Tibial nerve (tissue), 4 donors: ENCODE results near the gene FUCA2. TPM values are rescaled to one million over a fixed set of nuclear protein-coding genes. Genes with fewer than 3 reads are reported as not detected.
"Not testable (repeated sequence)": the region's sequence is repeated elsewhere in the genome, so short reads cannot be mapped to it uniquely, and the experiment has no call there.

ENCODE experiments used
- DNase-seq, 2 donors: peaks; one replicate each; pipeline ENCODE4 v3.0.0-alpha.2; 2019; ENCODE audit warnings: low spot score in 2 of 2
- H3K27ac ChIP-seq, 4 donors: fragments of 200-600 bp; sonication (generic) in 3 of 4; one replicate each; pipeline ENCODE4 v1.5.1; 2017 to 2019; ENCODE audit warnings: mild to moderate bottlenecking in 1 of 4
- H3K27me3 ChIP-seq, 2 donors: fragments of 200-600 bp; sonication (generic) in 1 of 2; one replicate each; pipeline versions ENCODE4 v1.5.1 to v1.6.0; 2017 to 2019
- H3K36me3 ChIP-seq, 3 donors: fragments of 200-600 bp; sonication (generic); one replicate each; pipeline ENCODE4 v1.5.1; 2018 to 2019
- H3K4me1 ChIP-seq, 4 donors: fragments of 200-600 bp; sonication (generic) in 3 of 4; one replicate each; pipeline ENCODE4 v1.5.1; 2017 to 2019
- H3K4me3 ChIP-seq, 4 donors: fragments of 200-600 bp; sonication (generic) in 3 of 4; one replicate each; pipeline ENCODE4 v1.5.1; 2017 to 2019; ENCODE audit warnings: mild to moderate bottlenecking in 1 of 4, moderate library complexity in 1 of 4
- H3K9me3 ChIP-seq, 4 donors: fragments of 200-600 bp; sonication (generic) in 3 of 4; one replicate each; pipeline ENCODE4 v1.5.1; 2017 to 2019
- EP300 ChIP-seq, 2 donors: sonication (generic); formaldehyde crosslinking; IDR thresholded peaks; one replicate each; pipeline ENCODE4 v1.6.1; 2017; ENCODE audit warnings: antibody characterized with exemption in 2 of 2, mild to moderate bottlenecking in 1 of 2
- POLR2A ChIP-seq, 2 donors: fragments of 450-650 bp; IDR thresholded peaks; one replicate each; pipeline ENCODE4 v1.6.1; 2017; ENCODE audit warnings: antibody characterized with exemption in 2 of 2, mild to moderate bottlenecking in 2 of 2, moderate library complexity in 2 of 2
- WGBS, 2 donors: methylation state at CpG; one replicate each; pipeline ENCODE4 v1.1.5; 2018; 5-methylcytosine and 5-hydroxymethylcytosine counted together
- total RNA-seq, 4 donors: library from RNA; depleted of rRNA; stranded (reverse); fragments of >200 nt; gene quantifications; one replicate each; pipeline ENCODE4 v1.1.0, GENCODE V29; 2016
- TF ChIP-seq, protein P1 (sequence below), 5 experiments: fragments of 200-600 bp in 3 of 5; fragments of 450-650 bp in 2 of 5; sonication (generic) in 3 of 5; IDR thresholded peaks; one replicate each; pipeline ENCODE4 v1.5.1; 2016 to 2019; ENCODE audit warnings: antibody characterized with exemption in 5 of 5, mild to moderate bottlenecking in 3 of 5, moderate library complexity in 2 of 5

Gene FUCA2
- total RNA-seq, 4 donors from 2014 or later, result 24.9 to 49.6 (median 33.6) TPM

DNA sequence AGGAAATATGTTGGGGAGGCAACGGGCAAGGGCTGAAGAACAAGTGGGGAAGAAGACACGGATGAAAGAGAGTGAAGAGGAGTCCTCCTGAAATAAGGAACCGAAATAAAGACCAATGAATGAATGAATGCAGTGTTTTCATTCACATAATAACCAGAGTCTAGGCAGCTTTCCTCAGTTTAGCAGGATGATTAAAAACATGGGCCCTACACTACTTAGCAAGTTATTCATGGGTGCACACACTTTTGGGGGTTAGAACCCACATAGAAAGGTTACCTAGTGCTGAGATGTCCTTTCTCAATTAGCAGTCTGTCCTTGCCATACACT, 5.9 kb upstream of the FUCA2 start:
- peaks cover 0 to 10% (median 0%) of the 10 kb centered on the region in 3 donors for H3K36me3 ChIP-seq
- peaks cover 0 to 3% (median 0%) of the 10 kb centered on the region in 4 donors for H3K4me1 ChIP-seq
- no peaks in the 10 kb centered on the region for H3K9me3 ChIP-seq
- H3K27me3 ChIP-seq, result no peaks in the 10 kb centered on the region
- no peak overlapping the region for H3K4me3 ChIP-seq
- TF ChIP-seq EP300 (IDR thresholded peaks at IDR 0.05) (no peak), POLR2A (IDR thresholded peaks at IDR 0.05) (no peak)
- TF ChIP-seq, protein P1, sequence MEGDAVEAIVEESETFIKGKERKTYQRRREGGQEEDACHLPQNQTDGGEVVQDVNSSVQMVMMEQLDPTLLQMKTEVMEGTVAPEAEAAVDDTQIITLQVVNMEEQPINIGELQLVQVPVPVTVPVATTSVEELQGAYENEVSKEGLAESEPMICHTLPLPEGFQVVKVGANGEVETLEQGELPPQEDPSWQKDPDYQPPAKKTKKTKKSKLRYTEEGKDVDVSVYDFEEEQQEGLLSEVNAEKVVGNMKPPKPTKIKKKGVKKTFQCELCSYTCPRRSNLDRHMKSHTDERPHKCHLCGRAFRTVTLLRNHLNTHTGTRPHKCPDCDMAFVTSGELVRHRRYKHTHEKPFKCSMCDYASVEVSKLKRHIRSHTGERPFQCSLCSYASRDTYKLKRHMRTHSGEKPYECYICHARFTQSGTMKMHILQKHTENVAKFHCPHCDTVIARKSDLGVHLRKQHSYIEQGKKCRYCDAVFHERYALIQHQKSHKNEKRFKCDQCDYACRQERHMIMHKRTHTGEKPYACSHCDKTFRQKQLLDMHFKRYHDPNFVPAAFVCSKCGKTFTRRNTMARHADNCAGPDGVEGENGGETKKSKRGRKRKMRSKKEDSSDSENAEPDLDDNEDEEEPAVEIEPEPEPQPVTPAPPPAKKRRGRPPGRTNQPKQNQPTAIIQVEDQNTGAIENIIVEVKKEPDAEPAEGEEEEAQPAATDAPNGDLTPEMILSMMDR (IDR thresholded peaks at IDR 0.05), result no peak
- no peak overlapping the region for H3K27ac ChIP-seq
- WGBS, 2 donors, result 59 to 62% methylated on average over 3 of the region's 3 CpGs
- DNase-seq, result no peak

DNA sequence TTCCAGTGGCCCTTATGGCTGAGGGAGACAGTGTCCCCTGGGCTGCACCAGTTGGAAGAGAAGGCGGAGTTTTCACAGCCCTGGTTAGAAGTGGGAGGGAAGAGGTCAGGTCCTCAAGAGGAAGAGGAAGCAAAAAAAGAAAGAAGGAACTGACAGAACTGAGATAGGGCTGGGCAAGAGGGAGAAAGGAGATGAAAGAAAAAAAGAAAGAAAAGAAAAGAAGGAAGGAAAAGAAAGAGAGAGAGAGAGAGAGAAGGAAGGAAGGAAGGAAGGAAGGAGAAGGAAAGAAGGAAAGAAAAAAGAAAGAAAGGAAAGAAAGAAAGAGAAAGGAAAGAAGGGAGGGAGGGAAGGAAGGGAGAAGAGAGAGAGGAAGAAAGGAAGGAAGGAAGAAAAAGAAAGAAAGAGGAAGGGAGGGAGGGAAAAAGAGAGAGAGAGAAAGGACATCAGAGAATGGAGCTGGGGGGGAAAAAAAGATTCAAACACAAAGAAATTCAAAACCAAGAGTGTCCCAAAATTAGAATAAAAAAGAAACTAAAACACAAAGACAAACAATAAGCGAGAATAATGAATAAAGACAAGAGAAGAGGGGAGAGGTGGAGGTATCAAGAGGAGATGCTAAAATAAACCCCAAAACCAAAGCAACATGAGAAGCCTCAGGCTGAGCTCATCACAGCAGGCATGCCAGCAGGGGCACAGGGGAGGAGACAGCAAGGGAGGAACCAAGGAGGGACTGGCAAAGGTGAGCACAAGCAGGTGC, 5.3 kb upstream of the FUCA2 start:
- no peak overlapping the region for H3K27ac ChIP-seq
- H3K27me3 ChIP-seq, result no peaks in the 10 kb centered on the region
- WGBS, 2 donors, result 61 to 71% methylated on average over 2 of the region's 2 CpGs
- H3K4me3 ChIP-seq, result no peak overlapping the region
- no peaks in the 10 kb centered on the region for H3K9me3 ChIP-seq
- peaks cover 0 to 9% (median 4%) of the 10 kb centered on the region in 4 donors for H3K4me1 ChIP-seq
- TF ChIP-seq, protein P1 (IDR thresholded peaks at IDR 0.05), result no peak
- no peak for TF ChIP-seq EP300 (IDR thresholded peaks at IDR 0.05)
- TF ChIP-seq POLR2A (IDR thresholded peaks at IDR 0.05), result no peak
- peaks cover 0 to 10% (median 0%) of the 10 kb centered on the region in 3 donors for H3K36me3 ChIP-seq
- DNase-seq, result no peak

DNA sequence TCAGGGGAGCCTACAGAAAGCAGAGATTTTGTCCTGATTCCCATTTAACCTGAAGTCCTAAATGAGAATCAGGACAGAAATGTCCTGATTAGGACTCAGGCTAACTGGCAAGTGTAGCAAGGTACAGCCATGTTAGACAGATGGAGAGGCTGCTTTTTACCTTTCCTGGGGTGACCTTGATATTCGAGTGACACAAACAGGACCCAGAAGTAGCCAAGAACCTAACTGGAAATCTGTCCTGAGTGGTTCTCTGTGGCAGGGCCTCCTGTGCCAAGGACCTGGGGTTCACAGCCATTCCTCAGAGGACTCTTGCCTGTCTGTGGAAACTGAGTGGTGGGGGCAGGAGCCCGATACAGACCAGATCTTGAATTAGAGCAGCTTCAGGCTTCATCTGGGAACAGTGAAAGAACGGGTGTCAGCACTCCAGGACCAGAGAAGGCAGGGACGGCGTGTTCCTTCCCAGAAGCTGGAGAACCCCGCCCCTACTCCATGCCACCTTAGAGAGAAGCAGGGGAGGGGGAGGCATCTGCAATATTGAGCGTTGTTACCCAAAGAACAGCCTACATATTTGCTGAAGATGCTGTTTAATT, 4.3 kb upstream of the FUCA2 start:
- TF ChIP-seq EP300 (IDR thresholded peaks at IDR 0.05) (no peak), POLR2A (IDR thresholded peaks at IDR 0.05) (no peak)
- TF ChIP-seq, protein P1 (IDR thresholded peaks at IDR 0.05), result no peak
- 86 to 90% methylated on average over 7 of the region's 7 CpGs for WGBS, 2 donors
- no peaks in the 10 kb centered on the region for H3K27me3 ChIP-seq
- H3K36me3 ChIP-seq, result peaks cover 0 to 10% (median 0%) of the 10 kb centered on the region in 3 donors
- no peak overlapping the region for H3K27ac ChIP-seq
- H3K9me3 ChIP-seq, result no peaks in the 10 kb centered on the region
- no peak for DNase-seq
- no peak overlapping the region for H3K4me3 ChIP-seq
- peaks cover 0 to 11% (median 7%) of the 10 kb centered on the region in 4 donors for H3K4me1 ChIP-seq

DNA sequence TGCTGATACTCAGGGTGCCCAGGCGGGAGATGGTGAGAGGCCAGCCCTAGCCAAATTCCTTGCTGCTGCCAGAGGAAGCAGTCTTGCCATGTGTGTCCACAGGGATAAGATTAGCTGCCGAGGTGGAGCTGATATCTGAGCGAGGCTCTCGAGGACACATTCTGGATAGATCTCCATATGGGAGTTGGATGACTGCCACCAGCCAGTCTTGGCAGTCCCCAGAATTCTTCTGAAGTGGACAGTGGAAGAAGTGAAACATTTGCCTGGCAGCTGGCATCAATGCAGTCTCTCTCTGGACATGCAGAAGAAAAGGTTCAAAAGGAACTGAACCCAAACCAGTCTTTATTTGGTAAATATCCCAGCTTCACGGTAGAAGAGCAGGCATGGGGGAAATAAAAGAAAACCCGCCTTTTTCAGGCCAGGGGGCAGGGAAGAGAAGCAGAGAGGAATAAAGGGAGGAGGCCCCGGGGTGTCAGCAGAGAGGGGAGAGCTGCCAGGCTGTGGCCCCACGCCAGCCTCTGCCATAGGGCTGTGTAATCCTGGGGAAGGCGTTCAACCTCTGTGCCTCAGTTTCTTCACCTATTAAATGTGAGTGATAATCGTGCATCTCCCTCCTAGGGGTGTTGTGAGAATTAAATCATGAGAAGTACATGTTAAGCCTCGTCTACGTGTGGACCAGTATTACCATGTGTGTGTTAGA, 3.7 kb upstream of the FUCA2 start:
- no peak for DNase-seq
- Histone ChIP-seq H3K9me3 (no peaks in the 10 kb centered on the region), H3K4me3 (no peak overlapping the region), H3K27me3 (no peaks in the 10 kb centered on the region), H3K4me1 (peaks cover 0 to 17% (median 12%) of the 10 kb centered on the region in 4 donors), H3K36me3 (peaks cover 0 to 5% (median 0%) of the 10 kb centered on the region in 3 donors), H3K27ac (no peak overlapping the region)
- 64 to 65% methylated on average over 12 of the region's 12 CpGs for WGBS, 2 donors
- TF ChIP-seq EP300 (IDR thresholded peaks at IDR 0.05) (no peak), POLR2A (IDR thresholded peaks at IDR 0.05) (no peak)
- TF ChIP-seq, protein P1 (IDR thresholded peaks at IDR 0.05), result no peak

DNA sequence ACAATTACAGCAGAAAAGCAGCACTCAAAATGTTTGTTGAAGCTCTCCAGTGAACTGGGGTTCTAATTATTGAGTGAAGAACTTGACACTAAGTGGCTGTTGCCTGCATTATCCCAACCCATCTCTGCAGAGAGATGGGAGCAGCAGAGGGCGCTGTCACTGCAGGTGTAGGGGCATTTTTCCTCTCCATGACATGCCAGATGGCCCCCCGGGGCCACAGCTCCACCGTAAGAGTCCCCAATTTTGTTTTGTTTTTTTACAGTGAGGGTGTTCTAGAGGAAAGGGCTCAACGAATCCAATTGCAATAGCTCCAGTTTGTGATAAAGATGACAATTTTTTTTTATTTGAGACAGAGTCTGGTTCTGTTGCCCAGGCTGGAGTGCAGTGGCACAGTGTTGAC, 1.9 kb upstream of the FUCA2 start:
- Histone ChIP-seq H3K4me1 (peaks cover 0 to 33% (median 14%) of the 10 kb centered on the region in 4 donors), H3K27me3 (no peaks in the 10 kb centered on the region), H3K36me3 (no peaks in the 10 kb centered on the region), H3K9me3 (no peaks in the 10 kb centered on the region), H3K4me3 (no peak overlapping the region), H3K27ac (no peak overlapping the region)
- WGBS, 2 donors, result 42 to 59% methylated on average over 4 of the region's 4 CpGs
- no peak for DNase-seq
- no peak for TF ChIP-seq EP300 (IDR thresholded peaks at IDR 0.05)
- TF ChIP-seq, protein P1 (IDR thresholded peaks at IDR 0.05), result peak in 1 of 5 experiments; percentile 19

DNA sequence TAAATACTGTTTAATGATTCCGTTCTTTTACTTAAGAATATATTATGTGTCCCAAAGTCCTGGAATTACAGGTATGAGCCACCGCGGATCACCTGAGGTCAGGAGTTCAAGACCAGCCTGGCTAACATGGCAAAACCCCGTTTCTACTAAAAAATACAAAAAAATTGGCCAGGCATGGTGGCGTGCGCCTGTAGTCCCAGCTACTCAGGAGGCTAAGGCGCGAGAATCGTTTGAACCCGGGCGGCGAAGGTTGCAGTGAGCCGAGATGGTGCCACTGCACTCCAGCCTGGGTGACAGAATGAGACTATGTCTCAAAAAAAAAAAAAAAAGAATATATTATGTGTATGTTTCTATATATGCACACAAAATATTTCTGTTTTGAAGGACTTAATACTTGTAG, 1.2 kb downstream of the FUCA2 start:
- Histone ChIP-seq H3K36me3 (peaks cover 0 to 24% (median 0%) of the 10 kb centered on the region in 3 donors), H3K4me1 (peaks cover 0 to 38% (median 14%) of the 10 kb centered on the region in 4 donors), H3K4me3 (peak overlapping the region in 2 of 4 donors; percentile 73 to 83)
- H3K9me3 ChIP-seq, H3K27me3 ChIP-seq, DNase-seq, H3K27ac ChIP-seq: not testable (repeated sequence)
- 93% methylated on average over 13 of the region's 13 CpGs for whole genome bisulfite sequencing, 2 donors
